Thyroid gland (tissue), 4 donors: ENCODE data around the gene BICDL2.

ENCODE experiments used
- CTCF ChIP-seq, 6 experiments: fragments of 200-600 bp in 3 of 6; fragments of 450-650 bp in 3 of 6; sonication (generic) in 3 of 6; IDR thresholded peaks; one replicate each; pipeline ENCODE4 v1.5.1; 2016 to 2019; ENCODE audit warnings: antibody characterized with exemption in 6 of 6, mild to moderate bottlenecking in 2 of 6, inconsistent platforms in 1 of 6, moderate library complexity in 1 of 6
- POLR2A ChIP-seq, 2 donors: fragments of 450-650 bp; IDR thresholded peaks; one replicate each; pipeline ENCODE4 v1.6.1; 2017; ENCODE audit warnings: antibody characterized with exemption in 2 of 2, mild to moderate bottlenecking in 2 of 2, moderate library complexity in 1 of 2

GRCh38 chr16:3038896-3039295 is 2.2 kb upstream of the BICDL2 start:
- no peak for TF ChIP-seq POLR2A (IDR thresholded peaks at IDR 0.05)
- TF ChIP-seq CTCF (IDR thresholded peaks at IDR 0.05): no peak
